HepG2 (cell line): ENCODE results near the gene IGLON5. TPM values are rescaled to one million over a fixed set of nuclear protein-coding genes. Genes with fewer than 3 reads are reported as not detected.

Source experiments
- ARNT ChIP-seq: fragments of 450-650 bp; IDR thresholded peaks from 2 replicates; pipeline ENCODE4 v1.6.1; 2017
- ATM ChIP-seq: fragments of 450-650 bp; IDR thresholded peaks from 2 replicates; pipeline ENCODE4 v1.7.1; 2017; ENCODE audit warnings: mild to moderate bottlenecking, borderline replicate concordance
- E2F2 ChIP-seq: sonication (generic); formaldehyde crosslinking; IDR thresholded peaks from 2 replicates; pipeline ENCODE4 v1.4.0; 2020; ENCODE audit warnings: missing genetic modification reagents, borderline replicate concordance
- GTF3A ChIP-seq: sonication (generic); formaldehyde crosslinking; conservative IDR thresholded peaks from 2 replicates; pipeline ENCODE4 v1.4.0; 2020; ENCODE audit warnings: mild to moderate bottlenecking, missing genetic modification reagents
- HMGA1 ChIP-seq: sonication (generic); formaldehyde crosslinking; conservative IDR thresholded peaks from 2 replicates; pipeline ENCODE4 v1.4.0; 2020; ENCODE audit warnings: missing genetic modification reagents
- IRF2 ChIP-seq: IDR thresholded peaks from 2 replicates; pipeline ENCODE4 v1.6.1; 2018; ENCODE audit warnings: missing genetic modification reagents, missing compliant biosample characterization
- KDM5A ChIP-seq: fragments of 200-600 bp; sonication (generic); IDR thresholded peaks from 2 replicates; pipeline ENCODE4 v1.7.0; 2018; ENCODE audit warnings: antibody characterized with exemption, mild to moderate bottlenecking, low read length, borderline replicate concordance
- NPAS2 ChIP-seq: sonication (generic); formaldehyde crosslinking; IDR thresholded peaks from 2 replicates; pipeline ENCODE4 v1.8.0; 2022; ENCODE audit warnings: mild to moderate bottlenecking, missing genetic modification reagents, borderline replicate concordance
- RARG ChIP-seq: sonication (generic); formaldehyde crosslinking; IDR thresholded peaks from 2 replicates; pipeline ENCODE4 v1.4.0; 2020; ENCODE audit warnings: low read depth, mild to moderate bottlenecking, missing genetic modification reagents
- RELA ChIP-seq: sonication (generic); formaldehyde crosslinking; IDR thresholded peaks from 2 replicates; pipeline ENCODE4 v1.4.0; 2020; ENCODE audit warnings: missing genetic modification reagents
- TBP ChIP-seq: sonication (generic); formaldehyde crosslinking; IDR thresholded peaks from 2 replicates; pipeline ENCODE4 v1.5.0; 2020; ENCODE audit warnings: missing genetic modification reagents
- TRIM24 ChIP-seq: sonication (generic); formaldehyde crosslinking; IDR thresholded peaks from 2 replicates; pipeline ENCODE4 v1.8.0; 2022; ENCODE audit warnings: mild to moderate bottlenecking, missing genetic modification reagents
- ZNF687 ChIP-seq: sonication (generic); formaldehyde crosslinking; IDR thresholded peaks from 2 replicates; pipeline ENCODE4 v1.5.1; 2020; ENCODE audit warnings: mild to moderate bottlenecking, missing genetic modification reagents, moderate library complexity
- ZNF703 ChIP-seq: sonication (generic); formaldehyde crosslinking; IDR thresholded peaks from 2 replicates; pipeline ENCODE4 v1.5.1; 2020; ENCODE audit warnings: missing genetic modification reagents, mild to moderate bottlenecking, moderate library complexity, borderline replicate concordance
- ZNF781 ChIP-seq: sonication (generic); formaldehyde crosslinking; IDR thresholded peaks from 2 replicates; pipeline ENCODE4 v1.5.1; 2020; ENCODE audit warnings: borderline replicate concordance, mild to moderate bottlenecking, missing genetic modification reagents; ENCODE audit errors: not compliant biosample characterization
- ZSCAN21 ChIP-seq: sonication (generic); formaldehyde crosslinking; IDR thresholded peaks from 2 replicates; pipeline ENCODE4 v1.8.0; 2022; ENCODE audit warnings: mild to moderate bottlenecking, missing genetic modification reagents, moderate library complexity, borderline replicate concordance
- ZUFSP ChIP-seq: sonication (generic); formaldehyde crosslinking; IDR thresholded peaks from 2 replicates; pipeline ENCODE4 v1.9.0; 2021; ENCODE audit warnings: missing genetic modification reagents, mild to moderate bottlenecking, borderline replicate concordance
- ZZZ3 ChIP-seq: sonication (generic); formaldehyde crosslinking; IDR thresholded peaks from 2 replicates; pipeline ENCODE4 v1.4.0; 2020; ENCODE audit warnings: missing genetic modification reagents, mild to moderate bottlenecking, borderline replicate concordance
- polyA plus RNA-seq, 8 experiments: library from polyadenylated mRNA; depleted of rRNA in 3 of 8; stranded (reverse) in 7 of 8; unstranded in 1 of 8; fragments of >200 nt; fragmentation: Illumina TruSeq in 4 of 8; extraction: Trizol in 4 of 8; gene quantifications; 2 replicates each; pipeline versions ENCODE4 v1.2.1 to v1.2.3, GENCODE V29; 2011 to 2016; ENCODE audit warnings: low read depth in 4 of 8, missing spikeins in 1 of 8, mixed read lengths in 1 of 8; ENCODE audit not compliant: insufficient read depth in 1 of 8
- total RNA-seq, 5 experiments: library from RNA; depleted of rRNA; stranded (reverse); fragments of >200 nt; fragmentation: Illumina TruSeq; extraction: Trizol; gene quantifications; 2 replicates each; pipeline ENCODE4 v1.2.3, GENCODE V29; 2016; ENCODE audit warnings: low read depth in 1 of 5
- TF ChIP-seq, protein P1 (sequence below): sonication (generic); formaldehyde crosslinking; IDR thresholded peaks from 2 replicates; pipeline ENCODE4 v1.4.0; 2020; ENCODE audit warnings: missing genetic modification reagents, borderline replicate concordance

IGLON5 gene
- total and polyA plus RNA-seq, 2 of the 13 experiments (the other 11 are each of a cell fraction or from before 2014, with no cell fraction given), result 0.04 to 5.7 TPM

- TF ChIP-seq ARNT (no peak), ZNF687 (CRISPR knock-in tag) (peak; percentile 59), KDM5A (no peak), IRF2 (CRISPR knock-in tag) (no peak), E2F2 (CRISPR knock-in tag) (no peak), ATM (no peak), ZNF781 (CRISPR knock-in tag) (no peak), ZSCAN21 (no peak), HMGA1 (CRISPR knock-in tag) (no peak), NPAS2 (CRISPR knock-in tag) (no peak), ZNF703 (no peak), TBP (CRISPR knock-in tag) (no peak), RARG (CRISPR knock-in tag) (no peak), ZUFSP (CRISPR knock-in tag) (no peak), GTF3A (CRISPR knock-in tag) (no peak), RELA (no peak), ZZZ3 (CRISPR knock-in tag) (0 out of 2 replicates have a peak, but pooled peaks have one; percentile 19), TRIM24 (CRISPR knock-in tag) (no peak)
- TF ChIP-seq, protein P1, sequence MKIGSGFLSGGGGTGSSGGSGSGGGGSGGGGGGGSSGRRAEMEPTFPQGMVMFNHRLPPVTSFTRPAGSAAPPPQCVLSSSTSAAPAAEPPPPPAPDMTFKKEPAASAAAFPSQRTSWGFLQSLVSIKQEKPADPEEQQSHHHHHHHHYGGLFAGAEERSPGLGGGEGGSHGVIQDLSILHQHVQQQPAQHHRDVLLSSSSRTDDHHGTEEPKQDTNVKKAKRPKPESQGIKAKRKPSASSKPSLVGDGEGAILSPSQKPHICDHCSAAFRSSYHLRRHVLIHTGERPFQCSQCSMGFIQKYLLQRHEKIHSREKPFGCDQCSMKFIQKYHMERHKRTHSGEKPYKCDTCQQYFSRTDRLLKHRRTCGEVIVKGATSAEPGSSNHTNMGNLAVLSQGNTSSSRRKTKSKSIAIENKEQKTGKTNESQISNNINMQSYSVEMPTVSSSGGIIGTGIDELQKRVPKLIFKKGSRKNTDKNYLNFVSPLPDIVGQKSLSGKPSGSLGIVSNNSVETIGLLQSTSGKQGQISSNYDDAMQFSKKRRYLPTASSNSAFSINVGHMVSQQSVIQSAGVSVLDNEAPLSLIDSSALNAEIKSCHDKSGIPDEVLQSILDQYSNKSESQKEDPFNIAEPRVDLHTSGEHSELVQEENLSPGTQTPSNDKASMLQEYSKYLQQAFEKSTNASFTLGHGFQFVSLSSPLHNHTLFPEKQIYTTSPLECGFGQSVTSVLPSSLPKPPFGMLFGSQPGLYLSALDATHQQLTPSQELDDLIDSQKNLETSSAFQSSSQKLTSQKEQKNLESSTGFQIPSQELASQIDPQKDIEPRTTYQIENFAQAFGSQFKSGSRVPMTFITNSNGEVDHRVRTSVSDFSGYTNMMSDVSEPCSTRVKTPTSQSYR (CRISPR knock-in tag), result no peak; the same call in 1 of the 2 replicates
Measured at GRCh38 chr19:51368366-51369282, 57.2 kb downstream of the IGLON5 start, which contains the start of gene CLDND2 (continued).
